ENCODE measurements around the gene STAB2. TPM values are rescaled to one million over a fixed set of nuclear protein-coding genes. Genes with fewer than 3 reads are reported as not detected.

The STAB2 gene
- total and polyA plus RNA-seq, 4 donors, result 0.10 to 1.5 (median 0.58) TPM

DNA sequence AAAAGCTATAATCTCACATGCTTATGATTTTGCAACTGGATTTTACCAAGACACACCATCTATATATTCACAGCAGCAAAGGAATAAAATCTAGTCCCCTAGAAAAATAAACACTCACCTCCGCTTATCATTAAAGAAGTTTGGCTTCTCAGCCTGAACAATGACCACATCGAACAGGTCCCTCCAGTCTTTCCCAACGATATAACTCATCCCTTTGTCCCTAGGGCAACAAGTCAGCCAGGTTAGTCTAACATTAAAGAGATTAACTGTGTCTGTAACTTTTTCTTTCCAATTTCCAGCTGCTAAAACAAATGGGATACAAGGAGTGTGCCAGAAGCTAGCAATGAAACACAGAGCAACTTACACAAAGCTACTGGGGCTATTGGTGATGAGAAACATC lies 206.0 kb downstream of the STAB2 start:
- DNase-seq (ENCODE audit: low read depth in 4 of 6, low spot score in 6 of 6), result no peak
- H3K4me3 ChIP-seq (ENCODE audit: low read depth, low read length), result no peak overlapping the region
- no peaks in the 10 kb centered on the region for H3K9me3 ChIP-seq (ENCODE audit: control insufficient read depth, insufficient read depth, low read length)
- no peaks in the 10 kb centered on the region for H3K27me3 ChIP-seq (ENCODE audit: control insufficient read depth, insufficient read depth, low read length)
- WGBS (ENCODE audit: insufficient coverage), result 63% methylated on average over 2 of the region's 3 CpGs
- H3K36me3 ChIP-seq (ENCODE audit: control insufficient read depth, insufficient read depth, low read length), result peaks cover 15% of the 10 kb centered on the region
- H3K4me1 ChIP-seq (ENCODE audit: control insufficient read depth, insufficient read depth, low read length), result peaks cover 4% of the 10 kb centered on the region
- no peak overlapping the region for H3K27ac ChIP-seq (ENCODE audit: low read depth, low read length)

GRCh38 chr12:103793512-103794045 lies 206.5 kb downstream of the STAB2 start:
- H3K4me1 ChIP-seq (ENCODE audit: control insufficient read depth, insufficient read depth, low read length), result peaks cover 4% of the 10 kb centered on the region
- no peaks in the 10 kb centered on the region for H3K9me3 ChIP-seq (ENCODE audit: control insufficient read depth, insufficient read depth, low read length)
- H3K27me3 ChIP-seq (ENCODE audit: control insufficient read depth, insufficient read depth, low read length), result no peaks in the 10 kb centered on the region
- no peak overlapping the region for H3K27ac ChIP-seq (ENCODE audit: low read depth, low read length)
- WGBS (ENCODE audit: insufficient coverage), result 58% methylated on average over 9 of the region's 9 CpGs
- H3K36me3 ChIP-seq (ENCODE audit: control insufficient read depth, insufficient read depth, low read length), result peaks cover 15% of the 10 kb centered on the region
- no peak for DNase-seq (ENCODE audit: low read depth in 4 of 6, low spot score in 6 of 6)
- H3K4me3 ChIP-seq (ENCODE audit: low read depth, low read length), result no peak overlapping the region

- Histone ChIP-seq H3K4me1 (ENCODE audit: control insufficient read depth, insufficient read depth, low read length) (peaks cover 6% of the 10 kb centered on the region), H3K4me3 (ENCODE audit: low read depth, low read length) (no peak overlapping the region), H3K27me3 (ENCODE audit: control insufficient read depth, insufficient read depth, low read length) (no peaks in the 10 kb centered on the region), H3K36me3 (ENCODE audit: control insufficient read depth, insufficient read depth, low read length) (peaks cover 15% of the 10 kb centered on the region), H3K27ac (ENCODE audit: low read depth, low read length) (no peak overlapping the region), H3K9me3 (ENCODE audit: control insufficient read depth, insufficient read depth, low read length) (no peaks in the 10 kb centered on the region)
- 27% methylated on average over 1 of the region's 4 CpGs for WGBS (ENCODE audit: insufficient coverage)
- DNase-seq (ENCODE audit: low read depth in 4 of 6, low spot score in 6 of 6), result peak in 2 of 6 donors; percentile 72 to 76
These were observed 207.5 kb downstream of the STAB2 start for GRCh38 chr12:103794309-103795213.

GRCh38 chr12:103798586-103798985 lies 211.5 kb downstream of the STAB2 start:
- peaks cover 35% of the 10 kb centered on the region for H3K4me1 ChIP-seq (ENCODE audit: control insufficient read depth, insufficient read depth, low read length)

GRCh38 chr12:103799504-103799856 lies 212.4 kb downstream of the STAB2 start:
- 100% methylated on average over 1 of the region's 4 CpGs for WGBS (ENCODE audit: insufficient coverage)
- DNase-seq (ENCODE audit: low read depth in 4 of 6, low spot score in 6 of 6), result no peak
- Histone ChIP-seq H3K4me3 (ENCODE audit: low read depth, low read length) (no peak overlapping the region), H3K27me3 (ENCODE audit: control insufficient read depth, insufficient read depth, low read length) (no peaks in the 10 kb centered on the region), H3K27ac (ENCODE audit: low read depth, low read length) (no peak overlapping the region), H3K4me1 (ENCODE audit: control insufficient read depth, insufficient read depth, low read length) (peaks cover 31% of the 10 kb centered on the region), H3K36me3 (ENCODE audit: control insufficient read depth, insufficient read depth, low read length) (peaks cover 11% of the 10 kb centered on the region), H3K9me3 (ENCODE audit: control insufficient read depth, insufficient read depth, low read length) (no peaks in the 10 kb centered on the region)

More at GRCh38 chr12:103798586-103798985, 211.5 kb downstream of the STAB2 start:
- Histone ChIP-seq H3K27me3 (ENCODE audit: control insufficient read depth, insufficient read depth, low read length) (no peaks in the 10 kb centered on the region), H3K36me3 (ENCODE audit: control insufficient read depth, insufficient read depth, low read length) (peaks cover 11% of the 10 kb centered on the region), H3K27ac (ENCODE audit: low read depth, low read length) (no peak overlapping the region), H3K4me3 (ENCODE audit: low read depth, low read length) (no peak overlapping the region), H3K9me3 (ENCODE audit: control insufficient read depth, insufficient read depth, low read length) (no peaks in the 10 kb centered on the region)
- 64% methylated on average over 3 of the region's 4 CpGs for WGBS (ENCODE audit: insufficient coverage)
- no peak for DNase-seq (ENCODE audit: low read depth in 4 of 6, low spot score in 6 of 6)

GRCh38 chr12:103799857-103800771 lies 213.0 kb downstream of the STAB2 start:
- Histone ChIP-seq H3K4me1 (ENCODE audit: control insufficient read depth, insufficient read depth, low read length) (peaks cover 31% of the 10 kb centered on the region), H3K36me3 (ENCODE audit: control insufficient read depth, insufficient read depth, low read length) (peaks cover 11% of the 10 kb centered on the region), H3K27me3 (ENCODE audit: control insufficient read depth, insufficient read depth, low read length) (no peaks in the 10 kb centered on the region), H3K9me3 (ENCODE audit: control insufficient read depth, insufficient read depth, low read length) (no peaks in the 10 kb centered on the region), H3K27ac (ENCODE audit: low read depth, low read length) (peak overlapping the region; percentile 75), H3K4me3 (ENCODE audit: low read depth, low read length) (no peak overlapping the region)
- 21% methylated on average over 9 of the region's 16 CpGs for WGBS (ENCODE audit: insufficient coverage)
- peak; percentile 52 to 93 (median 74) for DNase-seq (ENCODE audit: low read depth in 4 of 6, low spot score in 6 of 6)

GRCh38 chr12:103801709-103802585 lies 214.9 kb downstream of the STAB2 start:
- DNase-seq (ENCODE audit: low read depth in 4 of 6, low spot score in 6 of 6), result peak in 1 of 6 donors; percentile 46
- WGBS (ENCODE audit: insufficient coverage), result 91% methylated on average over 7 of the region's 11 CpGs
- Histone ChIP-seq H3K27ac (ENCODE audit: low read depth, low read length) (peak overlapping the region; percentile 29), H3K36me3 (ENCODE audit: control insufficient read depth, insufficient read depth, low read length) (peaks cover 4% of the 10 kb centered on the region), H3K4me3 (ENCODE audit: low read depth, low read length) (no peak overlapping the region), H3K4me1 (ENCODE audit: control insufficient read depth, insufficient read depth, low read length) (peaks cover 31% of the 10 kb centered on the region), H3K27me3 (ENCODE audit: control insufficient read depth, insufficient read depth, low read length) (no peaks in the 10 kb centered on the region), H3K9me3 (ENCODE audit: control insufficient read depth, insufficient read depth, low read length) (no peaks in the 10 kb centered on the region)

DNA sequence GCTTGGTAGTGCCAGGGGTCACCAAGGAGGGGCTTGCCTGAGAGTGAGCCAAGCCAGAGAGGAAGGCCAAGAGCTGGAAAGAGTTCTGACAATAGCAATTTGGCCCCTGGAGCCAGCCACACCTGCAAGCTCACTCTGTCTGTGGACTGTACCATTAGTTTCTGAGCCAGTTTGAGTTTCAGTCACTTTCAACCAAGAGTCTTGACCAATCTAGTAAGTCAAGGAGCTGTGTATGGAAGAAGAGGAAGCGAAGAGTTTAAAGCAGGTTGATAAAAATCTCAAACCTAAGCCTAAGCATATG lies 215.5 kb downstream of the STAB2 start:
- peak overlapping the region; percentile 29 for H3K27ac ChIP-seq (ENCODE audit: low read depth, low read length)
- no peak overlapping the region for H3K4me3 ChIP-seq (ENCODE audit: low read depth, low read length)
- no peaks in the 10 kb centered on the region for H3K36me3 ChIP-seq (ENCODE audit: control insufficient read depth, insufficient read depth, low read length)
- no peak for DNase-seq (ENCODE audit: low read depth in 4 of 6, low spot score in 6 of 6)
- H3K27me3 ChIP-seq (ENCODE audit: control insufficient read depth, insufficient read depth, low read length), result no peaks in the 10 kb centered on the region
- no peaks in the 10 kb centered on the region for H3K9me3 ChIP-seq (ENCODE audit: control insufficient read depth, insufficient read depth, low read length)
- H3K4me1 ChIP-seq (ENCODE audit: control insufficient read depth, insufficient read depth, low read length), result peaks cover 31% of the 10 kb centered on the region
- no CpG with 5 or more reads among the region's 1 CpG for WGBS (ENCODE audit: insufficient coverage)

- H3K4me1 ChIP-seq (ENCODE audit: control insufficient read depth, insufficient read depth, low read length), result peaks cover 31% of the 10 kb centered on the region
- no peaks in the 10 kb centered on the region for H3K9me3 ChIP-seq (ENCODE audit: control insufficient read depth, insufficient read depth, low read length)
- no peak overlapping the region for H3K4me3 ChIP-seq (ENCODE audit: low read depth, low read length)
- no peak overlapping the region for H3K27ac ChIP-seq (ENCODE audit: low read depth, low read length)
- no CpG with 5 or more reads among the region's 1 CpG for WGBS (ENCODE audit: insufficient coverage)
- H3K27me3 ChIP-seq (ENCODE audit: control insufficient read depth, insufficient read depth, low read length), result no peaks in the 10 kb centered on the region
- DNase-seq (ENCODE audit: low read depth in 4 of 6, low spot score in 6 of 6), result no peak
- H3K36me3 ChIP-seq (ENCODE audit: control insufficient read depth, insufficient read depth, low read length), result no peaks in the 10 kb centered on the region
These were observed 216.8 kb downstream of the STAB2 start for GRCh38 chr12:103803847-103804246.

All from spinal cord (tissue), 10 donors.